GM12864 (cell line): Measurements from ENCODE around the gene SNX27.

ENCODE experiments used
- DNase-seq: peaks from one replicate; pipeline ENCODE4 v3.0.0-alpha.2; 2011; ENCODE audit warnings: low read depth
- H3K4me3 ChIP-seq: 2 replicates; pipeline ENCODE4 v1.5.1; 2011; ENCODE audit warnings: mild to moderate bottlenecking, low read depth, low read length, control low read depth
- CTCF ChIP-seq: IDR thresholded peaks from 2 replicates; pipeline ENCODE4 v1.5.1; 2011; ENCODE audit warnings: low read depth, mild to moderate bottlenecking, moderate library complexity, low read length, control low read depth, inconsistent platforms; ENCODE audit errors: missing control alignments

The SNX27 gene

GRCh38 chr1:151708891-151709290 lies 97.0 kb downstream of the SNX27 start:
- DNase-seq, result no peak
- no peak overlapping the region for H3K4me3 ChIP-seq
- TF ChIP-seq CTCF, result no peak

GRCh38 chr1:151710187-151710840 lies 98.5 kb downstream of the SNX27 start:
- no peak for TF ChIP-seq CTCF
- no peak overlapping the region for H3K4me3 ChIP-seq
- DNase-seq, result no peak

- no peak for DNase-seq
- H3K4me3 ChIP-seq, result no peak overlapping the region
- no peak for TF ChIP-seq CTCF
Measured at GRCh38 chr1:151711044-151711800, 99.4 kb downstream of the SNX27 start.

GRCh38 chr1:151711951-151712350 lies 100.1 kb downstream of the SNX27 start:
- TF ChIP-seq CTCF, result no peak
- no peak for DNase-seq
- H3K4me3 ChIP-seq, result no peak overlapping the region

- no peak for DNase-seq
- no peak overlapping the region for H3K4me3 ChIP-seq
- TF ChIP-seq CTCF, result no peak
Measured at GRCh38 chr1:151713044-151713443, 101.2 kb downstream of the SNX27 start.

- H3K4me3 ChIP-seq, result no peak overlapping the region
- no peak for TF ChIP-seq CTCF
- DNase-seq, result no peak
Measured at GRCh38 chr1:151713874-151714273, 102.0 kb downstream of the SNX27 start.
